GM18858 (cell line): ENCODE data around the gene SIK3.

Source experiments
- ATAC-seq: cut with Tn5 transposase; IDR thresholded peaks from one replicate; pipeline ENCODE4 v1.9.1; 2021; ENCODE audit not compliant: unreplicated experiment

SIK3 gene

GRCh38 chr11:117010808-117011540, 87.3 kb downstream of the SIK3 start:
- ATAC-seq: no peak

GRCh38 chr11:117009905-117010605, 88.2 kb downstream of the SIK3 start:
- ATAC-seq: no peak

DNA sequence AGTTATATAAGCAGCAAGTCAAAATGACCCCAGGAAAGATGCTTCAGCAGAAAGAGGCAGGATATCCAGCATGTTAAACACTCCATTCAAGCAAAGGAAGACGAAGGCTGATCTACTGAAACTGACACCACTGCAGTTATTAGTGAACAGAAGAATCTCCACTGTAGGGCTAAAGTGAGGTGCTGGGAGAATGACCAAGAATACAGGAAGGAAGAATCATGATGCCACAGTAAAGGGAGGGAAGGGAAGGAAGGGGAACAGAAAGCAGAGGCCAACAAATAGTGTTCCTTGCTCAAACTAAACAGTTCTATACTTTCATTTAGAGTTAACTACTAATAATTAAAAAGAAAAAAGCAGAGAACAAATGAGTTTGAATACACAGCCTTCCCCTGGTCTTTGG, 92.5 kb downstream of the SIK3 start:
- ATAC-seq: no peak

DNA sequence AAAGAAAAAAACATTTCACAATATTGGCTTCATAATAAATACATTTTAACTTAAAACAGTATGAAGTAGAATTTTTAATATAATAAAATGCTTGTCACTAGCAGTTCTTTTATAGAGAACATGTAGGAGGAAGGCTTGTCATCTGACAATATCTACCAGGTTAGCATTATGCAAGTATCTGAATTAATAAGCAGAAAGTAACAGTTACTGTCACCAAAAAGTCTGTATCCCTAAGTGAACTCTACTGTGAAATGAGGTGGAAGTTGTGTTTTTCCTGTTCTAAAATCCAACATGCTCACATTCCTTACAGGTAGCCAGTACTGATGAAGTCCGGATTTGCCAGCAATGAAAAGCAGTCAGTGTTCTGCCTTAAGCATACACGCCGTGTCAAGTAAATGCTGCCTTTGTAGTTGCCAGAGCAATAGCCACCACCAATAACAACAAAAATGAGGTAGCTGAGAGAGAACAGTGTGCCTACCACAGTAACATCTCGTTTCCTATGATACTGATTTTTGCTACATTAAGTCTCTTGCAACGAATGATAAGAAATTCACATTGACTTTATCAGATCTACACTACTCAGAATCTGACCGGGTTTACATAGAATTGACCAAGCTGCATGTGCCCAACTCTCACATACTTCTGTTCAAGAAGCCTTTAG, 95.5 kb downstream of the SIK3 start:
- no peak for ATAC-seq

GRCh38 chr11:117000014-117000737, 98.1 kb downstream of the SIK3 start:
- no peak for ATAC-seq

GRCh38 chr11:116997071-116997470, 101.2 kb downstream of the SIK3 start:
- no peak for ATAC-seq

- no peak for ATAC-seq
Observed at GRCh38 chr11:116994195-116994594, 104.0 kb downstream of the SIK3 start.

GRCh38 chr11:116993599-116993998, 104.6 kb downstream of the SIK3 start:
- ATAC-seq: no peak

DNA sequence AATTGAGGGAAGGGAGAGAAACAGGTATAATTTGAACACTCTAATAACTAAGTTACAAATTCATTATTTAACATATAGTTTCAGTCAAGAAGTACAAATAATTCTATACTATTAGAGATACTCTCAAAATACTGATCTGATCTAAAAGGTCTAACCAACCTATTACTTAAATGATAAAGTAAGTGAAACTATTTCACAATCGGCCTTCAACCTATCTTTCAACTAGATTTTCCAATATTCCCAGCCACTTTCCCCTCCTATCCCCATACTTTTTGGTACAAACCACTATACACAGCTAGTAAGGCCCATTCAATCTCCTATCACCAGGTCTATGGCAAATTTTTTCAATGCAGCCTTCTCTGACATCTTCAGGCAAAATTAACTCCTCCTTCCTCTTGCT, 106.7 kb downstream of the SIK3 start:
- ATAC-seq: no peak

- no peak for ATAC-seq
Observed at GRCh38 chr11:116990811-116991210, 107.4 kb downstream of the SIK3 start.

- ATAC-seq: no peak
Observed at GRCh38 chr11:116990061-116990473, 108.2 kb downstream of the SIK3 start.

DNA sequence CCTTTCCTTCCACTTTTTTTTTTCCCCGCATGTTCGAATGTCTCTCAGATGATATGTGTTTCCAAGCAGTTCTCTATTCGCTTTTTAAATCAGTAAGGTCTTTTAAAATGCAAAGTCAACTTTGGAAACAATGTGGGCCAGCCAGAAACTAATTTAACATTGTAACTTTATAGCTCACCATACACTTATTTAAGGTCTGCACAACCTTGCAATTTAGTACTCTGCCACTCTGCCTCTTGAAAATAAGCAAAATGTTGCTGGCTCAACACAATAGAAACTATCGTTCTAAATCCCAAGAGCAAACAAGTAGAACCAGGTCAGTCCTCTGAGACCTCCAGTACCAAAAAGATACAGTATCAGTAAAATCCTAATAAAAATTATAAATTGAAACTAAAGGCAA, 109.0 kb downstream of the SIK3 start:
- no peak for ATAC-seq

DNA sequence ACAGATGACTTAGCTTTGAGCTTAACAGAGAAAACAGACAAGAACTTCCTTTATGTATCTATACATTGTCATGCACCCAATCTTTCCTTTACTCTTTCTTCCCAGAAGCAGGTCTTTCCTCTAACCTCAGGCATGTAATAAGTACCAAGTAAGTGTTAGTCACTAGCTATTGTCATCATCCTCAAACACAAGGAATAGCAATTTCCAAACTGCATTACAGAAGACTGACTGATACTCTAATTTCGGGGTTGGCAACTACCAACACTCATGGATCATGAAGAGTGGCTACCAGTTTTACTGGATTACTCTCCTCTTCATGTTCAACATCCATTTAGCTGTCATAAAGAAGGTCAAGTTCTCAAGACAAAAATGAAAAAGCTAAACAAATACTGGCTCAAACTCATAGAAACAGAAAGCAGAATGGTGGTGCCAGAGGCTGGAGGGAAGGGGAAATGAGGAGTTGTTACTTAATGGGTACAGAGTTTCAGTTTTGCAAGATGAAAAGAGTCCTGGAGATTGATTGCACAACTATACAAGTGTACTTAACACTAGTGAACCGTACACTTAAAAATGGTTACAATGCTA, 111.6 kb downstream of the SIK3 start:
- peak; percentile 53 for ATAC-seq

GRCh38 chr11:116984589-116984988, 113.6 kb downstream of the SIK3 start:
- ATAC-seq: no peak

DNA sequence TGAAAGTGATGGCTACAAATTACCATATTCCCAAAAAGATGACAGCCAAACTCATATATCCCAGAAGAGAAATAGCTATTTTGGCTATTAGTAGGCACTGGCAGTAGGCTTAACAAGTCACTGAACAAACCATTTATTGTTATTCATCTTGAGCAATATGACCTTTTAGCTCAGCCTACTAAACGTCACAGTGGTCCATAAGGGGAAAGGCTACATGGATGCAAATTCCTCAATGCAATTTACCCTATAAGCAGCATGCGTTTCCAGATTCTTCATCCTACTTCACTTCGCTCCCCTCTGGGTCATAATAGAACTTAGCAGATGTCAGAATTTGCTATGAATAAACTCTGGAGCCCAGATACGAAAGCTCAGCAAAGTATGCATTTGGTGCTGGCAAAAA, 114.0 kb downstream of the SIK3 start:
- no peak for ATAC-seq

- no peak for ATAC-seq
Observed at GRCh38 chr11:116981266-116981885, 116.9 kb downstream of the SIK3 start.

GRCh38 chr11:116980136-116980793, 118.0 kb downstream of the SIK3 start:
- ATAC-seq: peak; percentile 86

DNA sequence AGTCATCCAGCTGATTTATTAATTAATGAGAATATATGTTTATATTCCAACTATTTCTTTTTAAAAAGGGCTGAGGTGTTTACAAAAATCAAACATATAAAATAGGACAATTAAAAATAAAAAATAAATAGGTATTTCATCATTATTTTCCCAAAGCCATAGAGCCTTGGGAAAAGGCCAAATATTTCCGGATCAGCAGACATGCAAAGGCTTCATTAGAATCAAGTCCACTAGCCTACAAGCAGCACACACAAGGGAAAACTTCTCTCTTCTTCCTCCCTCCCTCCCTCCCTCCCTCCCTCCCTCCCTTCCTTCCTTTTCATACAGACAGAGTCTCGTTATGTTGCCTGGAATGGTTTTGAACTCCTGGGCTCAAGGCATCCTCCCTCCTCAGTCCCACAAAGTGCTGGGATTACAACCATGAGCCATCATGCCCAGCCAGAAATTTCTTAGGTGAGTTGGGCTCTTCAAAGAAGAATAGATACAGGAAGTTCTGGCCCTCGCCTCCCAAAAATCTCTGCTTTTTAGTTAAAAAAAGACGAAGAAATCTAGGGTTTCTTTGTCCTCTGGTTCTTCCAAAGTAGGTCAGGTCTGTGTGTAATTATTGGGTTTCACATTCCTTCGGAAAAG, 121.2 kb downstream of the SIK3 start:
- no peak for ATAC-seq

DNA sequence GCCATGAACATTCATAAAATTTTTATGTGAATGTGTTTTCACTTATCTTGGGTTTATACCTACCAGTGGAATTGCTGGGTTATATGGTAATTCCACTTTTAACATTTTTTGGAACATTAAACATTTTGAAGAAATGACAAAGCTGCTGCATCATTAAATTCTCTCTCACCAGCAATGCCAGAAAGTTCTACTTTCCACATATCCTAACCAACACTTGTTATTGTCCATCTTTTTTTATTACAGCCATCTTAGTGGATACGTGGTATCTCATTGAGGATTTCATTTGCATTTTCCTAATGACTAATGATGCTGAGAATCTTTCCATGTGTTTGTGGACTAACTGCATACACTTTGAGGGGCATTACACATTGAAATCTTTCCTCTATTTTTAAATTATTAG, 122.6 kb downstream of the SIK3 start:
- ATAC-seq: no peak

DNA sequence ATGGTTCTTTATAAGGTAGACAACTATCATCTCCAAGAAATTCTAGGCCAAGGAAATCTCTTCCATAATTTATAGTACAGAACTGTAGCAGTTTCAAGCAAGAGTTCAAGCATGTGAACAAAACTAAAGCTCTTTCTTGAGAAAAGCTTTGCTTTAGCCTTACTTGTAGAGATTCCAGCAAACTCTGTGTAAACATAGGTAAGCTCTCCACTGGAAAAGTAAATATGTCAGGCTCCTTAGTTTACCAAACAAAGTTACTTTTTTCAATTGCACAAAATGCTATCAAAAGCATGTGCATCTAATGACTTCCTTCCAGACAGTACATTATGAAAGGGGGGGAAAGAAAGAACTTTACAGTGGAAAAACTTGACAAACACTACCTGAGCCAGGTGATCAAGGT, 125.0 kb downstream of the SIK3 start:
- no peak for ATAC-seq
